Retinal pigment epithelial cell (primary cell): ENCODE data around the gene CTNNA2.

Experiments used
- DNase-seq: peaks from one replicate; pipeline ENCODE4 v3.0.0-alpha.2; 2010; ENCODE audit warnings: low read depth
- H3K4me3 ChIP-seq: 2 replicates; pipeline ENCODE4 v1.5.1; 2011; ENCODE audit warnings: mild to moderate bottlenecking, low read length, control low read depth, moderate library complexity
- CTCF ChIP-seq: conservative IDR thresholded peaks from 2 replicates; pipeline ENCODE4 v1.5.1; 2011; ENCODE audit warnings: low read depth, low read length, control low read depth, inconsistent platforms

CTNNA2 gene

DNA sequence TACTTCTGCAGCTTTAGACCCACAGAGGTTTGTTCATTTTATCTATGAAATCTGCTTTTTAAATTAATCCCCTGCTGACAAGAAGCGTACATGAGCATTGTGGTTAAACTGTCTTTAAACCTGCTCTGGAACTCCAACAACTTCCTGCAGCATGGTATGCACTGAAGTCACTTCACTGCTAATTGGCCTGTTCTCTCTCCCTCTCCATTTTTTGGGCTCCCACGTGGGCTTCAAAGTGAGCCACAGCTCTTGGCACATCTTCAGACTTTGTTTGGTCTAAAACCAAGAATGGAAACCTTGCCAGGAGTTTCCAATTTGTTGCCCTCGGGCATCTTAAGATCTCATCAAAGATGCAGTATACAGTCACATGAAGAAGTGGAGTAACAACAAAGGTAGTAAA lies 480.3 kb downstream of the CTNNA2 start:
- TF ChIP-seq CTCF, result no peak
- DNase-seq, result peak; percentile 50
- no peak overlapping the region for H3K4me3 ChIP-seq

- no peak overlapping the region for H3K4me3 ChIP-seq
- DNase-seq, result no peak
- TF ChIP-seq CTCF, result no peak
Measured at GRCh38 chr2:79994161-79994560, 481.3 kb downstream of the CTNNA2 start.

DNA sequence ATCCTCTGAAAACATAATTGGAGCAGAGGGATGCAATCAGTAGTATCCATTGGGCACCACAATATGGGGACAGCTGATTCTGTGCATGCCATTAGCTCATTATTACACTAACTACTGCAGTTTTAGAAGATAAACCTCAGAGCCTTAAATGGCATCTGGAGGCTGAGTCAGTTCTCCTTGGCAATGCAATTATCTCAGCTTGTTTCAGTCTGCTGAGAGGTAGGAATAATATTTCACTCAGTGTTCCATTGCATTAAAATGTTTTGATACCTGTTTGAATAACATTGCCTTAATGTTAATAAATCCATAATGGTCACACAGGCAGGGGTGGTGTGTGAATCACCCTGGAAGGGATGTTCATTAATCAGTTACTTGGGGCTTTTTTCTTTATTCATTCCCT lies 482.1 kb downstream of the CTNNA2 start:
- TF ChIP-seq CTCF, result no peak
- no peak for DNase-seq

DNA sequence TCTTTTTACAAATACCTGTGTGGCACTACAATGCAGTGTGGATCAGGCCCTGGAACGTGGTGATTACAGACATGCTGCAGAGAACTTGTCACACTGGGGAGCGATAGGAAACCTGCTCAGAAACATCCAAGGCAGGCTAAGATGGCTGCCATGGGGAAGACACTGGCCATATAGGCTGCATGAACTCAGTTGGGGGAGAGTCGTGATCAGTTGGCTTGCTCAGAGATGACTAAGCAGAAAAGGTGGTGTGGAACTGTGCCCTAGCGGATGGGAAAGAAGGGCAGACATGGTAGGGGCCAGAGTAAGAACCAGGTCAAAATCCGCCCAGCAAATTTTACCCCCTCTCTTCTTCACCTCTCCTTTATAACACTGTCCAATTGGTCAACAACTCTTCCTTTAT lies 483.9 kb downstream of the CTNNA2 start:
- no peak for TF ChIP-seq CTCF
- no peak overlapping the region for H3K4me3 ChIP-seq
- no peak for DNase-seq

More for the DNA sequence above, 482.1 kb downstream of the CTNNA2 start:
- H3K4me3 ChIP-seq, result no peak overlapping the region

- no peak for TF ChIP-seq CTCF
- DNase-seq, result no peak
- no peak overlapping the region for H3K4me3 ChIP-seq
Measured at GRCh38 chr2:80001701-80002101, 488.9 kb downstream of the CTNNA2 start.

DNA sequence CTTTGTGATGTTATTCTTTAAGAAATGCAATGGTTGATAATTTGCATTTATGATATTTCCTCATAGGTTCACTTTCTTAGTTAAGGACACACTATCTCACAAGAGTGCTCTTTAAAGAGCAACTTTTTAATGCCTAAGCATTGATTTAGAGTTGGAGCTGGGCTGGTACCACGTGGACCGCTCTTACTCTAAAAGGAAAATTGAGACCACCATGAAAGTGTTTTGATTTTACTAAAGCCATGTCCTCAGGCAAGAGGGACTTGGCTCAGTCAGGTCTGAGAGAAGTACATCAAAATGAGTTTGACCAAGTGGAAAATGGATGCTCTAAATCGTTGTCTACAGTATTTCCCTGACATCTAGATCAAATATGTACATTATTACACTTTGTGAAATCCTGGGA lies 489.3 kb downstream of the CTNNA2 start:
- TF ChIP-seq CTCF, result no peak

DNA sequence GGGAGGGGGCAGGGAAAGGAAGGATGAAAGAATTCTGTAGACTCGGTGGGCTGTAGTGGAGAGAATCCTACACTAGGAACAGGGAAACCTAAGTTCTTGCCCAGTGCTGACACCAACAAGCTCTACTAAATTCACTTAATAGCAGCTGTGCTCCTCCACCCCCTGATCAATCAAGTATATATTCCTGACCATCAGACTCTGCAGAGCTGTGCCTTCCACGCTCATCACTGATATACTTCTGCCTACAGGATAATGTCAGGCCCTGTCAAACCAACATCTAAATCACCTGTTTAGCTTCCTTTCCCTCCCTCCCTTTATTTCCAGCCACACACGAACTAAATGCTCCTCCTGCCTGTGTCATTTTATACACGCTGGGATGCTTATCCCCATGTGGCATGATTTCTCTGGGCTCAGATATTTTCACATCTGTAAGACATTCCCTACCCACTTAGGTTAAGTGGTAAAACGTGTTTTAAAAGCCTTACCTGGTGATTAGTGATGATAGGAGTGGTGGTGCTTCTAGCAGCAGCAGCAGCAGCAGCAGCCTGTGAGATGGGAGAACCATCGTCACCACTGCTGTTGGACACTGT lies 489.8 kb downstream of the CTNNA2 start:
- no peak overlapping the region for H3K4me3 ChIP-seq
- no peak for TF ChIP-seq CTCF
- no peak for DNase-seq

More for the DNA sequence above, 489.3 kb downstream of the CTNNA2 start:
- no peak overlapping the region for H3K4me3 ChIP-seq
- no peak for DNase-seq
